ENCODE measurements around the gene ALCAM. TPM values are rescaled to one million over a fixed set of nuclear protein-coding genes. Genes with fewer than 3 reads are reported as not detected.

ALCAM gene
- total and polyA plus RNA-seq, 2 donors (not counting 1 experiment from before 2014, with no cell fraction given) = 6.2 to 23.8 TPM

- Histone ChIP-seq H3K36me3 (replicated peaks in 1 of 2; ENCODE audit: control extremely low read depth in 1 of 2, control insufficient read depth in 1 of 2, extremely low read depth in 1 of 2, insufficient read depth in 2 of 2, low read length in 1 of 2) (peaks cover 1 to 43% of the 10 kb centered on the region in 2 experiments), H3K79me2 (ENCODE audit: control insufficient read depth, insufficient read depth, low read length) (no peaks in the 10 kb centered on the region), H3K27me3 (replicated peaks in 1 of 4; ENCODE audit: control extremely low read depth in 1 of 4, control insufficient read depth in 3 of 4, insufficient read depth in 4 of 4, low read length in 3 of 4) (no peaks in the 10 kb centered on the region), H2AFZ (ENCODE audit: insufficient read depth, low read depth, low read length, poor library complexity, severe bottlenecking) (no peak overlapping the region), H3K4me1 (ENCODE audit: control insufficient read depth in 2 of 2, insufficient read depth in 2 of 2, low read length in 2 of 2) (no peaks in the 10 kb centered on the region), H3K27ac (ENCODE audit: low read length in 2 of 2) (no peak overlapping the region), H3K4me2 (replicated peaks; ENCODE audit: low read depth, low read length, poor library complexity, severe bottlenecking) (no peak overlapping the region), H3K9ac (ENCODE audit: low read length) (no peak overlapping the region), H3K9me3 (ENCODE audit: control extremely low read depth in 1 of 3, control insufficient read depth in 2 of 3, insufficient read depth in 1 of 3, low read length in 2 of 3) (no peaks in the 10 kb centered on the region), H4K20me1 (ENCODE audit: control insufficient read depth, insufficient read depth, low read length, poor library complexity, severe bottlenecking) (no peaks in the 10 kb centered on the region), H3K4me3 (ENCODE audit: control extremely low read depth in 1 of 5, extremely low read depth in 1 of 5, insufficient read depth in 1 of 5, low read depth in 2 of 5, low read length in 4 of 5) (no peak overlapping the region)
- ChIA-PET CTCF (no interaction called here), POLR2A (no interaction called here)
- no peak for TF ChIP-seq CTCF (IDR thresholded peaks at IDR 0.05)
- TF ChIP-seq EZH2 (IDR thresholded peaks at IDR 0.05; ENCODE audit: borderline replicate concordance, insufficient read depth, low read depth, low read length, poor library complexity, severe bottlenecking) = no peak
- intact Hi-C loops (cut with micrococcal nuclease) = no loop called here
- Mint-ChIP-seq H3K4me1 (no peaks in the 10 kb centered on the region), H3K27ac (no peak overlapping the region), H3K9me3 (ENCODE audit: insufficient read depth) (no peaks in the 10 kb centered on the region), H3K27me3 (no peaks in the 10 kb centered on the region), H3K4me3 (no peak overlapping the region)
- no peak for DNase-seq
- no peak for ATAC-seq (ENCODE audit: low read depth)
- WGBS (ENCODE audit: insufficient coverage) = 86% methylated on average over 1 of the region's 1 CpG
Measured at GRCh38 chr3:105545051-105545450, 178.3 kb downstream of the ALCAM start.

GRCh38 chr3:105553851-105554250 is 187.1 kb downstream of the ALCAM start:
- no peak overlapping the region for H2AFZ ChIP-seq (ENCODE audit: insufficient read depth, low read depth, low read length, poor library complexity, severe bottlenecking)
- no peaks in the 10 kb centered on the region for H3K4me1 Mint-ChIP-seq
- no peak overlapping the region for H3K4me2 ChIP-seq (replicated peaks; ENCODE audit: low read depth, low read length, poor library complexity, severe bottlenecking)
- no peaks in the 10 kb centered on the region for H3K9me3 ChIP-seq (ENCODE audit: control extremely low read depth in 1 of 3, control insufficient read depth in 2 of 3, insufficient read depth in 1 of 3, low read length in 2 of 3)
- intact Hi-C loops (cut with micrococcal nuclease) = no loop called here
- H3K27ac Mint-ChIP-seq = no peak overlapping the region
- ChIA-PET CTCF (no interaction called here), POLR2A (no interaction called here)
- no peak for DNase-seq
- H3K4me3 Mint-ChIP-seq = no peak overlapping the region
- no peaks in the 10 kb centered on the region for H4K20me1 ChIP-seq (ENCODE audit: control insufficient read depth, insufficient read depth, low read length, poor library complexity, severe bottlenecking)
- ATAC-seq (ENCODE audit: low read depth) = no peak
- no peaks in the 10 kb centered on the region for H3K79me2 ChIP-seq (ENCODE audit: control insufficient read depth, insufficient read depth, low read length)
- no peak overlapping the region for H3K4me3 ChIP-seq (ENCODE audit: control extremely low read depth in 1 of 5, extremely low read depth in 1 of 5, insufficient read depth in 1 of 5, low read depth in 2 of 5, low read length in 4 of 5)
- H3K27me3 Mint-ChIP-seq = no peaks in the 10 kb centered on the region
- peaks cover 16 to 25% of the 10 kb centered on the region in 2 experiments for H3K36me3 ChIP-seq (replicated peaks in 1 of 2; ENCODE audit: control extremely low read depth in 1 of 2, control insufficient read depth in 1 of 2, extremely low read depth in 1 of 2, insufficient read depth in 2 of 2, low read length in 1 of 2)
- H3K27me3 ChIP-seq (replicated peaks in 1 of 4; ENCODE audit: control extremely low read depth in 1 of 4, control insufficient read depth in 3 of 4, insufficient read depth in 4 of 4, low read length in 3 of 4) = no peaks in the 10 kb centered on the region
- H3K9me3 Mint-ChIP-seq (ENCODE audit: insufficient read depth) = no peaks in the 10 kb centered on the region
- WGBS (ENCODE audit: insufficient coverage) = 100% methylated on average over 1 of the region's 3 CpGs
- H3K27ac ChIP-seq (ENCODE audit: low read length in 2 of 2) = no peak overlapping the region
- H3K4me1 ChIP-seq (ENCODE audit: control insufficient read depth in 2 of 2, insufficient read depth in 2 of 2, low read length in 2 of 2) = no peaks in the 10 kb centered on the region
- no peak overlapping the region for H3K9ac ChIP-seq (ENCODE audit: low read length)
- TF ChIP-seq EZH2 (IDR thresholded peaks at IDR 0.05; ENCODE audit: borderline replicate concordance, insufficient read depth, low read depth, low read length, poor library complexity, severe bottlenecking) (no peak), CTCF (IDR thresholded peaks at IDR 0.05) (no peak)

Data from B cell (primary cell).